Hepatocyte (in vitro differentiated cells): Measurements from ENCODE around the gene EFHD2. TPM values are rescaled to one million over a fixed set of nuclear protein-coding genes. Genes with fewer than 3 reads are reported as not detected.
"Not testable (repeated sequence)": the region's sequence is repeated elsewhere in the genome, so short reads cannot be mapped to it uniquely, and the experiment has no call there.

Source experiments
- DNase-seq: peaks from one replicate; pipeline ENCODE4 v3.0.0-alpha.2; 2016; ENCODE audit warnings: low spot score
- H2AFZ ChIP-seq: fragments of 200-600 bp; sonication (generic); 2 replicates; pipeline ENCODE4 v1.6.0; 2016; ENCODE audit warnings: antibody characterized with exemption, mild to moderate bottlenecking
- H3K27ac ChIP-seq: fragments of 200-600 bp; sonication (generic); 2 replicates; pipeline ENCODE4 v1.5.1; 2016; ENCODE audit warnings: mild to moderate bottlenecking
- H3K27me3 ChIP-seq: fragments of 200-600 bp; sonication (generic); 2 replicates; pipeline ENCODE4 v1.6.1; 2016
- H3K36me3 ChIP-seq: fragments of 200-600 bp; sonication (generic); replicated peaks from 2 replicates; pipeline ENCODE4 v1.5.1; 2016; ENCODE audit warnings: low read depth; ENCODE audit not compliant: insufficient read depth
- H3K4me1 ChIP-seq: fragments of 200-600 bp; sonication (generic); 2 replicates; pipeline ENCODE4 v1.5.1; 2016; ENCODE audit warnings: mild to moderate bottlenecking, moderate library complexity; ENCODE audit not compliant: insufficient read depth
- H3K4me2 ChIP-seq: fragments of 200-600 bp; sonication (generic); 2 replicates; pipeline ENCODE4 v1.6.0; 2016
- H3K4me3 ChIP-seq: fragments of 200-600 bp; sonication (generic); 2 replicates; pipeline ENCODE4 v1.5.1; 2016; ENCODE audit warnings: mild to moderate bottlenecking
- H3K79me2 ChIP-seq: fragments of 200-600 bp; sonication (generic); 2 replicates; pipeline ENCODE4 v1.6.0; 2017; ENCODE audit warnings: mild to moderate bottlenecking
- H3K9me2 ChIP-seq: fragments of 200-600 bp; sonication (generic); replicated peaks from 2 replicates; pipeline ENCODE4 v1.6.0; 2017; ENCODE audit warnings: mild to moderate bottlenecking; ENCODE audit not compliant: insufficient read depth
- H3K9me3 ChIP-seq: fragments of 200-600 bp; sonication (generic); 2 replicates; pipeline ENCODE4 v1.5.1; 2016; ENCODE audit warnings: low read depth, mild to moderate bottlenecking
- H4K20me1 ChIP-seq: fragments of 200-600 bp; sonication (generic); 2 replicates; pipeline ENCODE4 v1.6.0; 2016; ENCODE audit warnings: mild to moderate bottlenecking; ENCODE audit not compliant: insufficient read depth, poor library complexity, severe bottlenecking
- CTCF ChIP-seq: fragments of 200-600 bp; sonication (generic); IDR thresholded peaks from 2 replicates; pipeline ENCODE4 v1.5.1; 2016; ENCODE audit warnings: antibody characterized with exemption, mild to moderate bottlenecking; ENCODE audit not compliant: poor library complexity
- EZH2 ChIP-seq: fragments of 200-600 bp; sonication (generic); IDR thresholded peaks from 2 replicates; pipeline ENCODE4 v1.6.1; 2016; ENCODE audit warnings: antibody characterized with exemption, mild to moderate bottlenecking, borderline replicate concordance
- EZH2phosphoT487 ChIP-seq: fragments of 200-600 bp; sonication (generic); IDR thresholded peaks from one replicate; pipeline ENCODE4 v1.6.1; 2018; ENCODE audit warnings: antibody characterized with exemption, mild to moderate bottlenecking, low read depth, moderate library complexity; ENCODE audit not compliant: unreplicated experiment, severe bottlenecking
- WGBS: methylation state at CpG from one replicate; pipeline ENCODE4 v1.1.6; 2016; ENCODE audit warnings: low lambda C conversion rate; ENCODE audit errors: missing lambda C conversion rate; 5-methylcytosine and 5-hydroxymethylcytosine counted together
- polyA plus RNA-seq: library from polyadenylated mRNA; unstranded; fragments of >200 nt; fragmentation: Nextera tagmentation; extraction: Ambion mirVana; gene quantifications from 2 replicates; pipeline ENCODE4 v1.2.1, GENCODE V29; 2016
- total RNA-seq: library from RNA; depleted of rRNA; stranded (reverse); fragments of >200 nt; gene quantifications from 2 replicates; pipeline ENCODE4 v1.2.3, GENCODE V29; 2014

EFHD2 gene
- total and polyA plus RNA-seq, 2 experiments from 2014 or later = 34.4 to 63.7 TPM

GRCh38 chr1:15468145-15468544, 58.5 kb downstream of the EFHD2 start:
- Histone ChIP-seq H3K4me3 (no peak overlapping the region), H3K9me2 (no peaks in the 10 kb centered on the region), H3K27ac (no peak overlapping the region), H4K20me1 (no peaks in the 10 kb centered on the region), H3K27me3 (no peaks in the 10 kb centered on the region), H3K4me1 (no peaks in the 10 kb centered on the region), H3K4me2 (no peak overlapping the region), H3K79me2 (no peaks in the 10 kb centered on the region), H3K36me3 (no peaks in the 10 kb centered on the region), H3K9me3 (no peaks in the 10 kb centered on the region), H2AFZ (no peak overlapping the region)
- no peak for TF ChIP-seq EZH2phosphoT487
- no peak for TF ChIP-seq EZH2
- TF ChIP-seq CTCF = no peak
- no peak for DNase-seq

DNA sequence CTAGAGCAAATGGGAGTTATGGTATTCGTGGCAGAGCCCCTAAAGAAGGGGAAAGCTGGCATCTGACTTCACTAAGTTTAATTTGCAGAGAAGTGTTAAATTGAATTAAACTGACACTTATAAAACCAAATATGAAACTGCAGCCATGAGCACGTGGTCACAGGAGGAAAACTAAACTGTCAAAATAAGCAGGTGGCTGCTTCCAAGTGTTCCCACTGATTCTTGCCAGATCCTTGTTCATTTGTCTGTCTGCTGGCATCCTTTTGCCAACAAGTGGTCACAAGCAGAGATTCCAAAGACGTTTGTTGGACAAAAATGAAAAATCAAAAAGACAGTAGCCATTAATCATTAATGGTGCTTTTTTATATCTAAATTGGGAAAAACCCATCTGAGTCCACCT, 59.7 kb downstream of the EFHD2 start:
- Histone ChIP-seq H3K27ac (no peak overlapping the region), H3K9me3 (no peaks in the 10 kb centered on the region)

DNA sequence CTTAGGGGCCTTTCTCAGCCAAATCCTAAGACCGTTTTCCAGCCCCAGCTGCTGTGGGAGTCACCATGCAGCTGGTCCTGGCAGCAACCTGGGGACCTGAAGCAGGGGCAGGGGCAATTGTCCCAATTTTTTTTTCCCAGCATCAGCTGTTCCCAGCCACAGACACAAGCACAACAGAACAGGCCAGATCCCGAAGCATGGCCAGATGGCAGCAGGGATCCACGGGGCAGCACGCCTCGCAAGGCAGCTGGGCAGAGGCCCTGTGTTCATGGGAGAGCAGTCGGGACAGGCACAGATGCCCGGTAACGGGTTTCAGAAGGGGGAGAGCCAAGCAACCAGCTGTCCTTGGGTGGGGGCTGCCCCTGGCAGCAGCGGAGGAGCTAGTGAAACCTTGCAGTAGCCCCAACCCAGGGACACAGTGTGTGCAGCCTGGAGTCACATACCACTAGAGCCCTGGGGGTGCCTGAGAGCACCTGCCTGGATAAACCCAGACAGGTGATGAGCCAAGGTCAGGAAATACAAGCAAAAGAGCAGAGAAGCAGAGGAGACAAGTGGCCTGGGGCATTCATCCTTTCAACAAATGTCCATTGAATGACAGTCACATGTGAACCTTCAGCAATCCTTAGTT, 60.2 kb downstream of the EFHD2 start:
- H3K4me2 ChIP-seq, H3K9me2 ChIP-seq, H3K79me2 ChIP-seq, H2AFZ ChIP-seq, H3K36me3 ChIP-seq, H3K27me3 ChIP-seq, H3K4me1 ChIP-seq, H3K27ac ChIP-seq, DNase-seq, H3K4me3 ChIP-seq, H4K20me1 ChIP-seq, H3K9me3 ChIP-seq: not testable (repeated sequence)
- 91% methylated on average over 9 of the region's 9 CpGs for WGBS

More for the DNA sequence above, 59.7 kb downstream of the EFHD2 start:
- Histone ChIP-seq H2AFZ (no peak overlapping the region), H3K4me2 (no peak overlapping the region), H3K4me3 (no peak overlapping the region), H3K9me2 (no peaks in the 10 kb centered on the region), H3K79me2 (no peaks in the 10 kb centered on the region), H3K4me1 (no peaks in the 10 kb centered on the region), H4K20me1 (no peaks in the 10 kb centered on the region), H3K27me3 (no peaks in the 10 kb centered on the region), H3K36me3 (no peaks in the 10 kb centered on the region)
- no peak for TF ChIP-seq EZH2phosphoT487
- no peak for TF ChIP-seq EZH2
- no peak for DNase-seq
- 83% methylated on average over 3 of the region's 3 CpGs for WGBS

GRCh38 chr1:15471067-15471466, 61.4 kb downstream of the EFHD2 start:
- 90% methylated on average over 5 of the region's 5 CpGs for WGBS

DNA sequence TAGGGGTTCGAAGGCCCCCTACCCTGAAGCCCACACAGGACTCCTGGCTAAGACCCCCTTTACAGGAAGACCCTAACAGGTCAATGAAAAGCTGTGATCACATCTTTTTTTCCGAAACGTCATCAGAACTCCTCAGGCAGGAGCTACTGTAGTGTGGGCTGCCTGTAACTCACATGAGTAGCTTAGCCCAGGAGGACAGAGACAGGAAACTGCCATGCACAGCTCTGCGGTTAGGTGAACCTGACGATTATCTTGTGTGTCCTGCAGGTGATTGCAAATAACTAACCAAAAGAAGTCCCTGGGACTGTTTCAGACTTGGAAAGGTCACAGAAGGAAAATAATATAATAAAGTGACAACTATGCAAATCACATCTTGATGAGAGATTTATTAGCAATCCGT, 62.0 kb downstream of the EFHD2 start:
- H3K4me2 ChIP-seq, H3K79me2 ChIP-seq, H3K9me3 ChIP-seq, H3K4me1 ChIP-seq, H4K20me1 ChIP-seq, H3K4me3 ChIP-seq, H2AFZ ChIP-seq, DNase-seq, H3K9me2 ChIP-seq, H3K27me3 ChIP-seq, H3K36me3 ChIP-seq, H3K27ac ChIP-seq: not testable (repeated sequence)
- 80% methylated on average over 6 of the region's 6 CpGs for WGBS

More at GRCh38 chr1:15471067-15471466, 61.4 kb downstream of the EFHD2 start:
- H3K4me2 ChIP-seq, H3K27me3 ChIP-seq, H3K4me1 ChIP-seq, H3K4me3 ChIP-seq, H3K79me2 ChIP-seq, DNase-seq, H4K20me1 ChIP-seq, H3K9me2 ChIP-seq, H3K36me3 ChIP-seq, H3K27ac ChIP-seq, H3K9me3 ChIP-seq, H2AFZ ChIP-seq: not testable (repeated sequence)
